IPS-11a (cell line): ENCODE measurements around the gene SOX4.

Source experiments
- H3K4me3 ChIP-seq: one replicate; pipeline ENCODE4 v1.5.1; 2013; ENCODE audit warnings: low read depth, low read length, control low read depth

Gene SOX4

GRCh38 chr6:21593927-21594415 lies 420 bp downstream of the SOX4 start:
- H3K4me3 ChIP-seq: peak overlapping the region; percentile 98

GRCh38 chr6:21594416-21595281 lies 1.1 kb downstream of the SOX4 start:
- H3K4me3 ChIP-seq: peak overlapping the region; percentile 98

GRCh38 chr6:21595285-21596144 lies 2.0 kb downstream of the SOX4 start:
- peak overlapping the region; percentile 98 for H3K4me3 ChIP-seq

GRCh38 chr6:21596145-21596948 lies 2.8 kb downstream of the SOX4 start:
- peak overlapping the region; percentile 98 for H3K4me3 ChIP-seq

- H3K4me3 ChIP-seq: peak overlapping the region; percentile 98
Observed at GRCh38 chr6:21596949-21597682, 3.6 kb downstream of the SOX4 start.

GRCh38 chr6:21597801-21598673 lies 4.5 kb downstream of the SOX4 start:
- peak overlapping the region; percentile 98 for H3K4me3 ChIP-seq

GRCh38 chr6:21598674-21599023 lies 5.1 kb downstream of the SOX4 start:
- H3K4me3 ChIP-seq: peak overlapping the region; percentile 98

- peak overlapping the region; percentile 98 for H3K4me3 ChIP-seq
Observed at GRCh38 chr6:21599051-21599696, 5.6 kb downstream of the SOX4 start.

GRCh38 chr6:21601339-21601923 lies 7.9 kb downstream of the SOX4 start:
- H3K4me3 ChIP-seq: no peak overlapping the region

GRCh38 chr6:21601932-21602390 lies 8.4 kb downstream of the SOX4 start:
- no peak overlapping the region for H3K4me3 ChIP-seq

- no peak overlapping the region for H3K4me3 ChIP-seq
Observed at GRCh38 chr6:21603082-21603952, 9.8 kb downstream of the SOX4 start.

- no peak overlapping the region for H3K4me3 ChIP-seq
Observed at GRCh38 chr6:21604081-21604480, 10.5 kb downstream of the SOX4 start.

- no peak overlapping the region for H3K4me3 ChIP-seq
Observed at GRCh38 chr6:21605166-21605565, 11.6 kb downstream of the SOX4 start.

GRCh38 chr6:21608601-21609000 lies 15.1 kb downstream of the SOX4 start:
- no peak overlapping the region for H3K4me3 ChIP-seq

- no peak overlapping the region for H3K4me3 ChIP-seq
Observed at GRCh38 chr6:21609881-21610329, 16.4 kb downstream of the SOX4 start.

- H3K4me3 ChIP-seq: no peak overlapping the region
Observed at GRCh38 chr6:21610341-21610740, 16.8 kb downstream of the SOX4 start.

- H3K4me3 ChIP-seq: no peak overlapping the region
Observed at GRCh38 chr6:21611485-21611884, 17.9 kb downstream of the SOX4 start.
